ENCODE results near the gene F8A3.
"Not testable (repeated sequence)": the region's sequence is repeated elsewhere in the genome, so short reads cannot be mapped to it uniquely, and the experiment has no call there.

- not testable (repeated sequence) for TF ChIP-seq CTCF (IDR thresholded peaks at IDR 0.05; ENCODE audit: extremely low read depth in 1 of 2, insufficient read depth in 1 of 2, low read depth in 1 of 2, low read length in 2 of 2); POLR2A (IDR thresholded peaks at IDR 0.05; ENCODE audit: low read depth, low read length); MYC (IDR thresholded peaks at IDR 0.05; ENCODE audit: low read depth, low read length); MAX (IDR thresholded peaks at IDR 0.05; ENCODE audit: insufficient read depth, insufficient read length); FOS (IDR thresholded peaks at IDR 0.05; ENCODE audit: borderline replicate concordance, insufficient read depth, low read length); POLR2AphosphoS5 (IDR thresholded peaks at IDR 0.05; ENCODE audit: insufficient read depth, low read depth, low read length); JUN (IDR thresholded peaks at IDR 0.05; ENCODE audit: borderline replicate concordance, insufficient read depth, insufficient read length, low read depth); GATA2 (IDR thresholded peaks at IDR 0.05; ENCODE audit: insufficient read depth, insufficient read length, low read depth, low read length); EZH2 (IDR thresholded peaks at IDR 0.05; ENCODE audit: borderline replicate concordance, low read depth, low read length, severe bottlenecking)
Measured at GRCh38 chrX:155495134-155495533, 36.7 kb upstream of the F8A3 start.

All from endothelial cell of umbilical vein (primary cell).